NCI-H2081 treated with DMSO at 0.1 percent for 48 hours (cell line): Measurements from ENCODE around the gene TEX47.

ENCODE experiments used
- DNase-seq: peaks from one replicate; lab custom pipeline; 2025; lab: John Stamatoyannopoulos, UW

TEX47 gene

DNA sequence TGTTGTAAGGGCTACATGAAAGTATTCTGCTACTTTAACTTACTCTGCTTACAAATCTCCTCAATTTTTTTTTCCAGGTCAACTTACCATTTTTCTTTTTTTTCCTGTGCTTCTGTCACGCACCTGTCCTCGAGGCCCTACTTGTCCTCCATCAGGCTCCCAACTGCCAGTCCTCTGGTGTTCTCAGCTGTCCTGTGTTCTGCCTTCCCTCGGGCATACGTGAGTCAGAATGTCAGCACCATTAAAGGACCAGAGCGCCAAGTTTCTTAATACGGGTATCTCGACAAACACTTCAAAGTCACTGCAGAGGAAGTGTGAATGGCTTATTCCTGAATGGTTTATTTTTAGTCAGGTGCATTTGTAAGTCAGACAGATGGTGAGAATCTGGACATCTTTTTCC is at the start of gene TEX47:
TSS of gene TEX47 (minus strand) at position 185 of the 400 bp plus-strand sequence. CDS start 795 bp downstream, outside the sequence.
- no peak for DNase-seq

- DNase-seq = no peak
Measured at GRCh38 chr7:88845091-88845490, 49.6 kb upstream of the TEX47 start.

GRCh38 chr7:88842201-88842600 is 46.7 kb upstream of the TEX47 start:
- DNase-seq = no peak

DNA sequence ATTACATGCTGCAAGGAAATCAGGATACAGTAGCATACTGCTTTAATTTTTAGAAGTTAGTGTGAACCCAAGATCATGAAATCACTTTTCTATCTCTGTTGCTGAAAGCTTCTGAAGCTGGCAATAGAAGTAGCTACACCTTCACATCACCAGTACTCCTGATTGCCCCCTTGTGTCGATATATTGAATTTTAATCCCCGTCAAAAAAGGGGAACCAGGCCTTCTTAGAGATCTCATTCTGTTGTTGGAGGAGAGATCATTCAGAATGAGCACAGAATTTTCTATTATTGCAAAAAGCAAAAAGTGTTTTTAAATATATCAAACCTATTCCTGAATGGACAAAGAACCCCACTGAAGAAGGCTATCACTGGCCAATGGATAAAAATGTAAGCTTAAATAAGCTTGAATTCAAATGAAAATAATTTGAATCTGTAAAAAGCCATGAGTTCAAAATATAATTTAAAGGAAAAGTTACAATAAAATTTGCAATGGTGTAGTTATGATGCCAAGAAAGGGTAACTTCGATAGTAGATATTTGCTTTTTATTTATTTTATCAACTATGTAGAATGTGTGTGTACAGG is 39.7 kb upstream of the TEX47 start:
- peak; percentile 42 for DNase-seq

- no peak for DNase-seq
Measured at GRCh38 chr7:88826222-88826621, 30.7 kb upstream of the TEX47 start.

GRCh38 chr7:88818552-88818951 is 23.0 kb upstream of the TEX47 start:
- no peak for DNase-seq

DNA sequence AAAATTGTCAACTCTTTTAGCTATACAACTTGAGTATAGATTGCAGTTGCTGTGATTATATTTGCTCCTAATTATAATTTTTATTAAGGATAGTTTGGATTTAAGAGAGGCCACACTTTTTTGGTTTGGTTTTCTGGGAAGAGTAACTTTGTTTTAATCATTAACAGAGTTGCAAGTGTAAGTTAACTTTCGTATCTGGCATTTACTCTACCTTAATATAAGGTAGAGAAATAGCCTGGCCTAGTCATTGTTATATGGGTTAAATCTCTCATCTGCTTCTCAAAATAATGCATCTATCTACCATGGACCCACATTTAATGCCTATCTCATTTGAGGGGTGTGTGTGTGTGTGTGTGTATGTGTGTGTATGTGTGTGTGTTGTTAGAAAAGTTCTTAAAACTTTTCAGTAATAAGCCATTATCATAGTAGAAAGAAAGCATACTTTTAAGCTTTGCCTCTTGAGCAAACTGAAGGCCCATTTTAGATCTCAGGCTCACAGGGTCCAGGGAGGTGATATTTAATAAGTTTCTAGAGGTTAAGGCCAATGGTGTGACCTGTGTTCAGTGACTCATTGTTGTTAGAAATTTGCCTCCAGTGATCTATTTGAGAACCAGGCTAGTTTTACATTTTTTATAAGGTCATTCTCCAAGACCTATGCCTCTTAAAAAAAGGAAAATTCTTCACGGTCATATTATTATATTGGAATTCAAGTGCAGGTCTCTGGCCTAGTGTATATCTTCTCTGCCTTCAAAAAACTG is 10.9 kb upstream of the TEX47 start:
- no peak for DNase-seq

GRCh38 chr7:88801046-88801445 is 5.5 kb upstream of the TEX47 start:
- no peak for DNase-seq

DNA sequence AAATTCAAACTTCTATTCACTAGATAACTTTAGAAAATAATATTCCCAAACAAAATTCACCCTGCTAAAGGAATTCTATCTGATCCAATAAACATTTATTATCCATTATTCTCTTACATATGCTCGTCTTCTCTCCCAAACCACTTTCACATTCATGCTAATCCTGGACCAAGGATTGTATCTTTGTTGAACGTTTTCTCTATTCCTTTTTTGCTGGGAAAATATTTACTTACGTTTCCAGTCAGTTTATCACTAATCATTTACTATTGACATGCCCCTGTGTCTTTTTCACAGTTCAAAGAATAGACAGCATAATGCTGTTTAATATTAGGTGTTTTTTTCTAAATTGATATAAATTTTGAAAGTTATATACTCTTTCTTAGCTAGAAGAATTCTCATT is 3.2 kb downstream of the TEX47 start:
- DNase-seq = no peak

- DNase-seq = no peak
Measured at GRCh38 chr7:88791891-88792290, 3.6 kb downstream of the TEX47 start.

DNA sequence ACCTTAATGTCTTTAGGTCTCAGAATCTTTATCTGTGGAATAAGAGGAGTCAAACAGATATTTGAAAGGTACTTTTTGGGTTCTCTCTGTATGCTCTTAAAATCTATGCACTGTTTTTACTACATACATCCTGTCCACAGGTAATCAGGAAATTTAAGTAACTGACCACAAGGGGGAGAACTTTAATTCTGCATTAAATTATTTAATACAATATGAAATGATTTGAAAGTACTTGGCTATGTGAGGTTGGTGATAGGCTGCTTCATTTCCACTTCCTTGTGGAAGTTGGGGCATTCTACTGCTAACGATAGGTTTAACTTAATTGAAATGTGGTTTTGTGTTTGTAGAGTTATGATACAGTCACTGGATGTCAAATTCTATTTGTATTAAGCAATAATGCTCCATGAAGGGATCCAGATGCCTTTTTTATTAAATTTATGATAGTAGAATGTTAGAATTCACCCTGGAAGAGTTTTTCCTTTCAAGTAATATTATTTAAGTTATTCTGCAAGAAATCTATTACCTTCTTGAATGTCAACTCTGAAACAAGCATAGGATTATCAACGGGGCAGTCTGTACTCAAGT is 6.0 kb downstream of the TEX47 start:
- DNase-seq = peak; percentile 5

DNA sequence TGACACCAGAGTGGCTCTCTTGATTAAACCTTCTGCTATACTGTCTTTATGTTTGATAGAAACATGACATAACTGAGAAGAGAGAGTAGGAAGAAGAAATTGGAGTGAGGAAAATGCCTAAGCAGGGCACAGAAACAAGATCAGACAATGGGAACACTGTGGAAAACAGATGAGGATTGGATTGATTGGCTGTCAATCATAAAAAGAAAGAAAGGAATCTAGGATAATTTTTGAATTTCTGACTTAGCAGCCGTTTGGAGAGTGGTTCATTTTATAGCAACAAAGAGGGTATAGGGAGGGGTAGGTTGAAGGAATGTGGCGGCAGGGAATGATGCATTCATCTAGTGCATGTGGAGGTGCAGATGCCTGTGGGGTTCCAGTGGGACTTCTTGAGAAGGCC is 7.8 kb downstream of the TEX47 start:
- DNase-seq = no peak

GRCh38 chr7:88775838-88776237 is 19.7 kb downstream of the TEX47 start:
- no peak for DNase-seq

- peak; percentile 12 for DNase-seq
Measured at GRCh38 chr7:88772776-88773175, 22.8 kb downstream of the TEX47 start.

DNA sequence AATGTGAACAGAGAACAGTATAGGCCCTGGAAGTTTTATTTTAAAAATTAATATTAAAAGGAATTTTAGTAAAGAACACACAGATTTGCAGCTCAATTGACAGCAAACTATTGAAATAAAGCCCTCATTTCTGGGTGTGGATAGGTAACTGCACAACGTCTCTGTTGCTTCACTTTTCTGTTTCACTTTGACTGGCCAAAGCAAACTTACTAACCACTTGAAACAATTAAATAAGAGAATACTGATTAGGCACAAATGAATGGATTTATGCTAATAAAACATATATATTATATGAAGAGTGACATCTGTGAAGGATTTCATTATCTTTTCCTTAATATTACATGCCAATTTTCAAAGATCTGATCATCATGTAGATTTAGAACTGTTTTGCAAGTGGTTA is 24.1 kb downstream of the TEX47 start:
- no peak for DNase-seq

DNA sequence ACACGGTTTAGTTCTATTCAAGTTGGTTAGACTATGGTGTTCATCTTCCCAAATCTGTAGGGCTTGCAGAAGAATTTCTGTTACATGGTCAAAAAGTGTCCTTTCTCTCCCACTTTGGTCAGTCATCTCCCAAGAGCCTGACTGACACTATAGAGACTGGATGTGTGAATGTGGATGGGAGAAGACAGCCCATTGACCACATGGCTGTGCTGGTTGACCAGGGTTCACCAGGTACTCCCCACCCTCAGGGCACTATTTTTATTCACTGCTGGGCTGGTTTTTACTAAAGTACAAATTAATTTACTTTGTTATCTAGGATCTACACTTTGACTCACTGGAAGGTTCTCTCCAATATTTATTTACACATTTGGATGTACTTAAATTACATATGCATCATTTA is 33.8 kb downstream of the TEX47 start:
- DNase-seq = no peak

GRCh38 chr7:88760136-88760515 is 35.4 kb downstream of the TEX47 start:
- DNase-seq = no peak

DNA sequence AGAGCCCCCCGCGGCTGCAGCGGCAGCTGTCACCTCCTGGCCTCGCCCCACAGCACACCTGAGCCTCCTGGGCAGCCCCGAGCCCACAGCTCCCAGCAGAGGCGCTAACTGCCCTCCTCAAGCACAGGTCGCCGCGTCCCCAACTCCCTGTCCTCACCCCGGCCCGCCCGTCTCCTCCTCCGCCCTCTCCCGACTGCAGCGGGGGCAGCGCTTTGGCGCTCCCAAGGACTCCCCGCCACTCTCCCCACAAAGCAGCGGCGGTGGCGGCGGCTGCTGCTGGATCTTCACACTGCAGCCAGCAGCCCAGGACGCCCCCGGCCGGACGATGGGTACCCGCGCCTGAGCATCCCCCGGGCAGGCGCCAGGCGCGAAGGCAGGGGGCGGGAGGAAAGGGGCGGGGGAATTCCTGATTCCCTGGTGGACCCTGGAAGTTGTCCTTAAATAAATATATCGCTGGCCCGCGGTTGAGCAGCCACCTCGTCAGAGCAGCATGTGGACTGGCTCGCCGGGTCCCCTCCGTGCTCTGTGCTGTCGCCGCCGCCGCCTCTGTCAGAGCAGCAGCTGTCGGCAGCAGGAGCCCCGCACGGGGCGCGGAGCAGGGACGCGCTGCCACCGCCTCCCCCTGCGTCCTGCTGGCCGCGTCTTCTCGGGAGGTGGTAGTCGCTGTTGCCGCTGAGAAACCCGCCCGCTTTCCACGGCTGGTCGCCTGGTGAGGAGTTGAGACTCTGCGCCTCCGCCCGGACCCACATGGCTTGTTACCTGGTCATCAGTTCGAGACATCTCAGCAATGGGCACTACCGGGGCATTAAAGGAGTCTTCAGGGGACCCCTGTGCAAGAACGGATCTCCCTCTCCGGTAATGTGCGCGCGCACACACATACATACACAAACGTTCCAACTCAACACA is 36.1 kb downstream of the TEX47 start, which contains the start of gene ZNF804B:
TSS of gene ZNF804B (plus strand) at position 471 of the 906 bp plus-strand sequence. CDS start at position 748, 277 bp downstream.
- DNase-seq = no peak

DNA sequence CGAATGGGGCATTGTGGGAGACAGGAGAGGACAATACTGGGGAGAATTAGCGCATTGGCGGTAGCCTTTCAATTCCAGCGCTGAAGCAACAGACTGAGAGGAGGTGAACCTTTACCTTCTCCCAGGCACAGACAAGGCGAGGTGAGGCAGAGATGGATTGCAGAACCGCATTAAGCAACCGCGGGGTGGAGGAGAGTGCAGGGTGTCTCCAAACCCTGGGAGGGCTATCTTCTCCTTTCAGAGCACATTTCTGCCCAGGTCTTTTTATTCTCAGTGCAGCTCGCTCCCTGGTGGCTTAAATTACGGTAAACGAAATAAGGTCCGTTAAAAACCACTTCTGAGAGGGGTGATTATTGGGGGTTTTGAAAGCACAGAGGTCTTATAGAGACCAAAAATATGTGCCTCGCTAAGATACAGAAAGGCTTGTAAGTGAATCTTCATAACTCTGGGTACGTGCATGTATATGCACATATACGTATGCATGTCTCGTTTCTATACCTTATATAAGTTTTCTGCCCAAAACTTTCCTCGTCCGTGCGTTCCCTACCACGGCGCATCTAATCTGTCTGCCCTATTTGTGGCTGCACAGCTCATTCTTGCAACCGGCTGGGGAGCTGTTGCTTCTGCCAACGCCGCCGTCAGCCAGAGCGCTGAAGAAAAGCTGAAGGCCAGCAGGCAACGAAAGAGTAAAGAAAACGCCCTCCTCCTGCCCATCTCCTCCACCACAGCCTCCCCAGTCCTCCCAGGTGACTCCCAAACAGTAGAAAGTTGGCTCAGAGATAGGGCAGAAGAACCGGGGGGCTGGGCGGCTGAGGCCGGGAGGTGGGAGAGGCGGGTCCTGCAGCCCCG is 36.9 kb downstream of the TEX47 start:
- peak; percentile 21 for DNase-seq

- DNase-seq = no peak
Measured at GRCh38 chr7:88757371-88757770, 38.2 kb downstream of the TEX47 start.

DNA sequence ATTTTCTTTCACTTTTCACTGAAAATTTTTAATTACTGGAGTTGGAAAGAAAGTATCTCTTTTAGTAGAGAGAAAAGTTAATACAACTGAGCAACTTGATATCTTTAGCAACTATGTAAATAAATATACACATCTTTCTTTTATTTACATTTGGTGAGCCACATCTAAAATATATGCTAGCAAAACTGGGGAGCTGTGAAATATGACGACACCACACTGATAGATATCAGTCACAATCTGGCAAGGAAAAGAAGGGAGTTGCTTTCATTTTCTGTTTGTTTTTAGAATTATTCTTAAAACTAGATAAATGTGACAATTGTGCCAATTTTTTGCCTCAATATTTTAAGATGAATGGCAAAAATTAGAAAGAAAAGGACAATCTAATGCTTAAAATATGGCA is 38.7 kb downstream of the TEX47 start:
- DNase-seq = no peak
